22Rv1 (cell line): ENCODE data around the gene MCAT.

Experiments used
- H3K27ac ChIP-seq: fragments of 450-650 bp; 2 replicates; pipeline ENCODE4 v1.5.1; 2017
- CTCF ChIP-seq: fragments of 450-650 bp; IDR thresholded peaks from 2 replicates; pipeline ENCODE4 v1.5.1; 2017; ENCODE audit warnings: mild to moderate bottlenecking
- ZFX ChIP-seq: fragments of 450-650 bp; IDR thresholded peaks from 2 replicates; pipeline ENCODE4 v1.6.1; 2017; ENCODE audit warnings: antibody characterized with exemption, borderline replicate concordance

The MCAT gene

GRCh38 chr22:43166132-43166930 lies 23.1 kb upstream of the MCAT start:
- H3K27ac ChIP-seq: no peak overlapping the region
- no peak for TF ChIP-seq ZFX

- H3K27ac ChIP-seq: no peak overlapping the region
- no peak for TF ChIP-seq CTCF
- TF ChIP-seq ZFX: no peak
Observed at GRCh38 chr22:43164636-43165035, 21.4 kb upstream of the MCAT start.

- TF ChIP-seq CTCF (no peak), ZFX (no peak)
- no peak overlapping the region for H3K27ac ChIP-seq
Observed at GRCh38 chr22:43163241-43163795, 20.1 kb upstream of the MCAT start.

GRCh38 chr22:43162412-43163150 lies 19.4 kb upstream of the MCAT start:
- no peak for TF ChIP-seq CTCF
- no peak for TF ChIP-seq ZFX
- H3K27ac ChIP-seq: no peak overlapping the region

- H3K27ac ChIP-seq: no peak overlapping the region
- TF ChIP-seq ZFX (no peak), CTCF (no peak)
Observed at GRCh38 chr22:43160497-43161126, 17.4 kb upstream of the MCAT start.

- H3K27ac ChIP-seq: no peak overlapping the region
- TF ChIP-seq ZFX (no peak), CTCF (peak; percentile 40)
Observed at GRCh38 chr22:43159484-43160178, 16.4 kb upstream of the MCAT start.
